GM12878 (cell line): ENCODE results near the gene TSHZ3.

Experiments
- CTCF ChIP-seq, 3 experiments: IDR thresholded peaks in 2 of 3; conservative IDR thresholded peaks in 1 of 3; 2 replicates each; pipeline ENCODE4 v1.5.1; 2011; ENCODE audit warnings: low read depth in 3 of 3, low read length in 3 of 3, mild to moderate bottlenecking in 3 of 3, control low read depth in 2 of 3, moderate library complexity in 2 of 3, inconsistent platforms in 1 of 3, mixed read lengths in 1 of 3; ENCODE audit not compliant: control insufficient read depth in 2 of 3, insufficient read depth in 1 of 3; ENCODE audit errors: extremely low read depth in 1 of 3
- EP300 ChIP-seq, 2 experiments: fragments of 150-350 bp in 1 of 2; IDR thresholded peaks; 2 replicates each; pipeline ENCODE4 v1.6.1; 2011 to 2012; ENCODE audit warnings: low read depth in 2 of 2, low read length in 2 of 2, borderline replicate concordance in 1 of 2, improper control_type of control experiment in 1 of 2, inconsistent platforms in 1 of 2; ENCODE audit not compliant: control insufficient read depth in 1 of 2
- HDAC2 ChIP-seq: fragments of 200-600 bp; sonication (generic); IDR thresholded peaks from 2 replicates; pipeline ENCODE4 v1.6.1; 2017
- RAD21 ChIP-seq: IDR thresholded peaks from 2 replicates; pipeline ENCODE4 v1.6.1; 2011; ENCODE audit warnings: mild to moderate bottlenecking, low read depth, low read length, moderate library complexity; ENCODE audit not compliant: insufficient read depth
- TCF7 ChIP-seq: IDR thresholded peaks from 2 replicates; pipeline ENCODE4 v1.6.1; 2014; ENCODE audit warnings: antibody characterized with exemption, borderline replicate concordance
- ZZZ3 ChIP-seq: IDR thresholded peaks from 2 replicates; pipeline ENCODE4 v1.6.1; 2011; ENCODE audit warnings: low read depth; ENCODE audit not compliant: control insufficient read depth, insufficient read length

- no peak for TF ChIP-seq RAD21
- no peak for TF ChIP-seq TCF7
- TF ChIP-seq EP300 (IDR thresholded peaks at IDR 0.05; ENCODE audit: borderline replicate concordance in 1 of 2, control insufficient read depth in 1 of 2, low read depth in 2 of 2, low read length in 2 of 2): no peak
- no peak for TF ChIP-seq CTCF (IDR thresholded peaks at IDR 0.05 in 2 of 3, conservative IDR thresholded peaks at IDR 0.05 in 1 of 3; ENCODE audit: control insufficient read depth in 2 of 3, extremely low read depth in 1 of 3, insufficient read depth in 1 of 3, low read depth in 3 of 3, low read length in 3 of 3)
- TF ChIP-seq HDAC2: no peak
- TF ChIP-seq ZZZ3: no peak
Observed at GRCh38 chr19:31386806-31387205, 37.6 kb upstream of the TSHZ3 start.
